OCI-M2 (cell line): ENCODE data around the gene SH3TC1.

Experiments
- DNase-seq: peaks from one replicate; lab custom pipeline; 2025; ENCODE audit not compliant: unreplicated experiment; lab: John Stamatoyannopoulos, UW

Gene SH3TC1

GRCh38 chr4:8213121-8213520 lies 14.0 kb downstream of the SH3TC1 start:
- no peak for DNase-seq

GRCh38 chr4:8214136-8214535 lies 15.0 kb downstream of the SH3TC1 start:
- DNase-seq, result no peak

GRCh38 chr4:8215001-8215427 lies 15.9 kb downstream of the SH3TC1 start:
- no peak for DNase-seq

- no peak for DNase-seq
These were observed 16.8 kb downstream of the SH3TC1 start for GRCh38 chr4:8215641-8216442.

DNA sequence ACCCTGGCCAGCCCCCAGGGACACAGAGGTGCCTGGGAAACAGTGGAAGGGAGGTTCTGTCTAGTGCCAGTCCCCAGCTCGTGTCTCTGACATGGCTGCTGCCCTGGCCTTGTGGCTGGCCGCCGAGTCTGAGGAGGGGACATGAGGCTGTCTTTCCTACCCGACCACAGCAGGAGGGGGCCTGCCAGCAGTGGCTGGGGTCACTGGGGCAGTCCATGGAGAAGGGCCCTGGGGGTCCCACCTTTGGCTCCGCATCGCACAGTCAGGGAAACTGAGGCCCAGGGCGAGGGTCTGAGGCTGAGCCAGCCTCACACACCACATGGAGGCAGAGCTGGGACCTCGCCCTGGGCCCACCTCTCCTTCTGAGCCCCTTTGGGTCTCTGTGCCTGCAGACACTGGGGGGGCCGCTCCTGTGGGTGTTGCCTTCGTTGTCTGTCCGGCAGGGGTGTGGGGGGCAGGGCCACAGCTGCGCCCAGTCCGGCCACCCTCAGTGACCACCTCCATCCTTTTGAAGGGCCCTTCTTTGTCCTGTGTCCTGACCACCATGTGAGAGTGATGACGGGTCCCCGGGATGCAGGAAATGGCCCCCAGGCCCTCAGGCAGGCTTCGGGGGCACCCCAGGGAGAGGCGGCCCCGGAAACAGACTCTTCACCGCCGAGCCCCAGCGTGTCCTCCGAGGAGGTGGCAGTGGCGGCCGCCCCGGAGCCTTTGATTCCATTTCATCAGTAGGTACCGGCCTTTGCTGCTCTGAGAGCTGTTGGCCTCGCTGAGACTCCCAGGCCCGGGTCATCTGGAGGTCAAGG lies 17.6 kb downstream of the SH3TC1 start:
- no peak for DNase-seq

DNA sequence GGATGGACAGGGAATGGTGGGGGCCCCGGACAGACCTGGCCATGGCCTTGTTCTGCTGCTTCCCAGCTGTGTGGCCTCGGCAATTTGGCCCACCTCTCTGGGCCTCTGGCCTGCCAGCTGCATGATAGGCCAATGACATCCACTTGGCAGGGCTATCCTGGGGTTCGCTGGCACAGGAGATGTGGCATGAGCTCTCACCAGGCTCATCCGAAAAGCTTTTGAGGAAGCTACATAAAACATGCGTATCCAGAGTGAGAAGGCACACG lies 18.1 kb downstream of the SH3TC1 start:
- no peak for DNase-seq

GRCh38 chr4:8217871-8218270 lies 18.8 kb downstream of the SH3TC1 start:
- DNase-seq, result no peak

- no peak for DNase-seq
These were observed 19.4 kb downstream of the SH3TC1 start for GRCh38 chr4:8218371-8219031.

DNA sequence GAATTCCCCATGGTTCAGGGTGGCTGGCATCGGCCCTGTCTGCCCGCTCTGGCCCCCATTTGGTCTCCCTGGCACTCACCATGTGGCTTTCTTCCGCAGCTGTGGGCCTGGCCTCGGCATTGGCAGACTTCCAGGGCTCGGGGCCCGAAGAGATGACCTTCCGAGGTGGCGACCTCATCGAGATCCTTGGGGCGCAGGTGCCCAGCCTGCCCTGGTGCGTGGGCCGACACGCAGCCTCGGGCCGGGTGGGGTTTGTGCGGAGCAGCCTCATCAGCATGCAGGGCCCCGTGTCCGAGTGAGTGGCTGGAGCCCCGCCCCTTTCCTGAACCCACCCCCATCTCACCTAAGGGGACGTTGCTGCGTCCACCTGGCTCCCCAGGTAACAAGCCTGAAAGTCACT lies 20.1 kb downstream of the SH3TC1 start:
- DNase-seq, result no peak

GRCh38 chr4:8220661-8221450 lies 21.8 kb downstream of the SH3TC1 start:
- DNase-seq, result no peak

DNA sequence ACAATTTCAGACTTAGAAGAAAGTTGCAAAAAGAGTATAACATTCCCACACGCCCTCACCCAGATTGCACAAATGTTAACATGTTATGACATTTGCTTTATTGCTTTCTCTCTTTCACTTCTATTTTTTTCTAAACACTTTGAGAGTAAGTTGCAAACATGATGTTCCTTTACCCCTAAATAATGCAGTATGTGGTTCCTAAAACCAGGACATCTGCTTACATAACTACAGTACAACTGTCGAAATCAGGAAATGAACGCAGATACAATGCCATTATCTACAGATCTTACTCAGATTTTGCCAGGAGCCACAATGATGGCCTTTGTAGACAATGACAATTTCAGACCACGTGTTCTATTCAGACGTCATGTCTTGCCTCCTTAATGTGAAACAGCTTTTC lies 22.4 kb downstream of the SH3TC1 start:
- DNase-seq, result no peak

DNA sequence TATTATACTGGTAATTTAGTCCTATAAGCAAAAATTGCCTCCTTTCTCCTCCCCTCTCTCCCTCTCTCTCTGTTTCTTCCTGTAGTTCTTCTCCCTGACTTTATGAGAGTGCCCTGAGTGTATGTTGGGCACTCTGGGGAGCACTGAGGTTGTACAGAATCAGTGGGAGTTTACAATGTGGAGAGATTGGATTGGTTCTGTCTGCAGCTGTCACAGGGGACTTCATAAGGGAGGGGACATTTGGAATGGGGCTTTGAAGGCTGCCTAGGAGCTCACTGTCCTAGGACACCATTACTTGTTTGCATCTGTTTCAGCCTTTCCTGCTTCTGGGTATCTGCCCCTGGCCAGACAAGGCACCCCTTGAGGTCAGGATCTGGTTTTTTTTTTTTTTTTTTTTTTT lies 22.9 kb downstream of the SH3TC1 start:
- no peak for DNase-seq

- DNase-seq, result no peak
These were observed 23.7 kb downstream of the SH3TC1 start for GRCh38 chr4:8222609-8223388.

- no peak for DNase-seq
These were observed 25.3 kb downstream of the SH3TC1 start for GRCh38 chr4:8224267-8224974.

DNA sequence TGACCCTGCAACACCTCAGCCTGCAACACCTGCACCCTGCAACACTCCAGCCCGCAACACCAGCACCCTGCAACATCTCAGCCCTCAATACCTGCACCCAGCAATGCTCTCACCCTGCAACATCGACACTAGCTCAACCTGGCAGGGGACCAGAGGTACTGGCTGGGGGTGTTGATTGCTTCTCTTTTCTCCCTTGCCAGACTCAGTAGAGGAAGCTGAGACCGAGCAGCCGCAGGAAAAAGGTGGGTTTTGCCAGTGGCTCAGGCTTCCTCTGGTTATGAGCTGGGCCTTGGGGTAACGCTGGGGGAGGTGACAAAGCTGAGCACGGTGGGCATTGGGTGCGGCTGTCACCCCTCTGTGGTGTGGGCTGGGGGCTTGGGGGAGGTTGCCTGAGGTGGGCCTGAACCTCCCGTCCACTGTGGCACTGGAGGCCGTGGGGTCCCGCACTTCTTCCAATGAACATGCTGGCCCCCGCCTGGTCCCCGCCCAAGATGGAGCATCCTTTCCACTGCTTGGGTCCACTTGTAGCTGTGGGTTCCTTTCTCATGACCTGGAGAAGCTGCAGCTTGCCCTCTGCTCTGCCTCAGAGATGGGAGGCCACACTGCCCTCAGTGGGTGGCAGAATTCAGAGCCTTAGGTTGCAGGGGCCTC lies 26.0 kb downstream of the SH3TC1 start:
- no peak for DNase-seq

DNA sequence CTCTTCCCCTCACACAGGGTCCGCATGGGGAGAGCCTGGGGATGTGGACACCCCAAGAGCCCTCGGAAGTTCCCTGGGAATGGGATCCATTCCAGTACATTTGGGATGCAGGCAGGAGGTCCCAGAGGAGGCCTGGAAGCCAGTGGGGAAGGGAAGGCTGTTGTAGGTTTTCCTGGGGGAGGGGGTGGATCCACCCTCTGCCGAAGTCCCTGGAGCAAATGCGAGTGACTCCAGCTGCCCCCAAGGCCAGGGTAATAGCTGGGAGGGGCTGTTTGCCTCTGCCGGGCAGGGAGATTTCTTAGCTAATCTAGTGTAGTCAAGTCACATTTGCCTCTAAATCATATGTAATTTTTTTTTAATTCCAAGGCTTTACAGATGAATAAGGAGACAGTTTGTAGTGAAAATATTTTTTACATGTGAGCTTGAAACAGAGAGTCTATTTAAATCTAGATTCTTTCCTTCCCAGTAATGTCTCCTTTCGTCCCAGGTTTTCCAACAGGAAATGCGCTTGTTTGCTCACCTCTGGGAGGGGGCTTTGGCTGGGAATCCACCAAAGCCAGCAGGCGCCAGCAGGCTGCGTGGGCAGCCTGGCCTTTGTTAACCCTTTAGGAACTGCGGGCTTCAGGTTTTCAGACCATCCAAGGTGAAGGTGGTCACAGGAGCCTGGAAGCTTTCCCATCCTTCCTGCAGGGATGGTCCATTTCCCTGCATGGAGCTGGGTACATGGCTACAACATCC lies 26.8 kb downstream of the SH3TC1 start:
- DNase-seq, result no peak

- DNase-seq, result no peak
These were observed 28.2 kb downstream of the SH3TC1 start for GRCh38 chr4:8227201-8227770.

GRCh38 chr4:8227771-8228318 lies 28.8 kb downstream of the SH3TC1 start:
- no peak for DNase-seq
